Vagina (tissue), 2 donors: Measurements from ENCODE around the gene RDH14. TPM values are rescaled to one million over a fixed set of nuclear protein-coding genes. Genes with fewer than 3 reads are reported as not detected.

Source experiments
- DNase-seq, 2 donors: peaks; one replicate each; pipeline ENCODE4 v3.0.0-alpha.2; 2017; ENCODE audit errors: extremely low spot score in 2 of 2
- H3K27ac ChIP-seq: fragments of 200-600 bp; sonication (generic); one replicate; pipeline ENCODE4 v1.5.1; 2019
- H3K27me3 ChIP-seq: fragments of 200-600 bp; sonication (generic); one replicate; pipeline ENCODE4 v1.5.1; 2019
- H3K36me3 ChIP-seq, 2 donors: fragments of 200-600 bp; sonication (generic); one replicate each; pipeline ENCODE4 v1.5.1; 2017 to 2019
- H3K4me1 ChIP-seq: fragments of 200-600 bp; sonication (generic); one replicate; pipeline ENCODE4 v1.5.1; 2019
- H3K4me3 ChIP-seq, 2 donors: fragments of 200-600 bp; sonication (generic); 1 replicate in 1 of 2; 2 replicates in 1 of 2; pipeline ENCODE4 v1.5.1; 2016 to 2019
- H3K9me3 ChIP-seq: fragments of 200-600 bp; sonication (generic); one replicate; pipeline ENCODE4 v1.5.1; 2019
- POLR2A ChIP-seq, 2 donors: fragments of 450-650 bp; IDR thresholded peaks; one replicate each; pipeline ENCODE4 v1.6.1; 2017; ENCODE audit warnings: antibody characterized with exemption in 2 of 2, mild to moderate bottlenecking in 2 of 2, moderate library complexity in 2 of 2
- POLR2AphosphoS5 ChIP-seq, 2 donors: sonication (generic); formaldehyde crosslinking; IDR thresholded peaks; one replicate each; pipeline ENCODE4 v1.9.0; 2017; ENCODE audit warnings: antibody characterized with exemption in 2 of 2, mild to moderate bottlenecking in 2 of 2, low read depth in 1 of 2; ENCODE audit not compliant: insufficient read depth in 1 of 2
- intact Hi-C: fragments of 100-400 bp; cut with DNase I; formaldehyde crosslinking; loops from one replicate; pipeline ENCODE4 v1.15.1; 2023
- total RNA-seq: library from RNA; depleted of rRNA; stranded (reverse); fragments of >200 nt; gene quantifications from one replicate; pipeline ENCODE4 v1.2.3, GENCODE V29; 2016
- TF ChIP-seq, protein P1 (sequence below), 3 experiments: fragments of 450-650 bp in 2 of 3; fragments of 200-600 bp in 1 of 3; sonication (generic) in 1 of 3; IDR thresholded peaks; one replicate each; pipeline ENCODE4 v1.5.1; 2017 to 2019; ENCODE audit warnings: antibody characterized with exemption in 3 of 3, mild to moderate bottlenecking in 2 of 3, moderate library complexity in 2 of 3

The RDH14 gene
- total RNA-seq, 1 donor from 2014 or later: 25.3 TPM

- intact Hi-C loops: no loop called here
- Histone ChIP-seq H3K27ac (peak overlapping the region; percentile 93), H3K27me3 (no peaks in the 10 kb centered on the region), H3K4me1 (peaks cover 28% of the 10 kb centered on the region), H3K9me3 (no peaks in the 10 kb centered on the region), H3K4me3 (peak overlapping the region; percentile 69 to 73), H3K36me3 (peaks cover 0 to 19% of the 10 kb centered on the region in 2 donors)
- no peak for DNase-seq
- TF ChIP-seq POLR2AphosphoS5 (IDR thresholded peaks at IDR 0.05; ENCODE audit: insufficient read depth in 1 of 2, low read depth in 1 of 2) (no peak), POLR2A (IDR thresholded peaks at IDR 0.05) (no peak)
- TF ChIP-seq, protein P1, sequence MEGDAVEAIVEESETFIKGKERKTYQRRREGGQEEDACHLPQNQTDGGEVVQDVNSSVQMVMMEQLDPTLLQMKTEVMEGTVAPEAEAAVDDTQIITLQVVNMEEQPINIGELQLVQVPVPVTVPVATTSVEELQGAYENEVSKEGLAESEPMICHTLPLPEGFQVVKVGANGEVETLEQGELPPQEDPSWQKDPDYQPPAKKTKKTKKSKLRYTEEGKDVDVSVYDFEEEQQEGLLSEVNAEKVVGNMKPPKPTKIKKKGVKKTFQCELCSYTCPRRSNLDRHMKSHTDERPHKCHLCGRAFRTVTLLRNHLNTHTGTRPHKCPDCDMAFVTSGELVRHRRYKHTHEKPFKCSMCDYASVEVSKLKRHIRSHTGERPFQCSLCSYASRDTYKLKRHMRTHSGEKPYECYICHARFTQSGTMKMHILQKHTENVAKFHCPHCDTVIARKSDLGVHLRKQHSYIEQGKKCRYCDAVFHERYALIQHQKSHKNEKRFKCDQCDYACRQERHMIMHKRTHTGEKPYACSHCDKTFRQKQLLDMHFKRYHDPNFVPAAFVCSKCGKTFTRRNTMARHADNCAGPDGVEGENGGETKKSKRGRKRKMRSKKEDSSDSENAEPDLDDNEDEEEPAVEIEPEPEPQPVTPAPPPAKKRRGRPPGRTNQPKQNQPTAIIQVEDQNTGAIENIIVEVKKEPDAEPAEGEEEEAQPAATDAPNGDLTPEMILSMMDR (IDR thresholded peaks at IDR 0.05): no peak
Measured at GRCh38 chr2:18559531-18560030, 872 bp downstream of the RDH14 start.

DNA sequence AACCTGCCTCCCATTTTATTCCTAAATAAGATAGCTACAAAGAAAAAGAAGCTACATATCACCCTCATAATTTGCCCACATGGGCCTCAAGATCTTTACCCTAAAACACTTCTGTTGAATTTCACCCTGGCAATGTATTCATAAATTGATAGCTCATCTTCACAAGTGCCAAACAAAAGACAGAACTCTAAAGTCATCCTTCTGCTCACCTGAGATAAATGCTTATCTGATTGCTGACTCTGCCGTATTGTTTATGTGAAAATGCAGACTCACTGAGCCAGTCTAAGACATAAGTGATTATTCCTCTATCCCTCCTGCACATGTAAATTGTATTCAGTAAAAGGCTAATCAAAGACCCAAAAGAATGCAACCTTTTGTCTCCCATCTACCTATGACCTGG lies 2.0 kb downstream of the RDH14 start:
- Histone ChIP-seq H3K9me3 (no peaks in the 10 kb centered on the region), H3K27me3 (no peaks in the 10 kb centered on the region), H3K4me3 (no peak overlapping the region), H3K36me3 (peaks cover 0 to 15% of the 10 kb centered on the region in 2 donors), H3K27ac (no peak overlapping the region), H3K4me1 (peaks cover 39% of the 10 kb centered on the region)
- no peak for DNase-seq
- intact Hi-C loops: no loop called here
- no peak for TF ChIP-seq POLR2AphosphoS5 (IDR thresholded peaks at IDR 0.05; ENCODE audit: insufficient read depth in 1 of 2, low read depth in 1 of 2)
- TF ChIP-seq POLR2A (IDR thresholded peaks at IDR 0.05): no peak
- TF ChIP-seq, protein P1 (IDR thresholded peaks at IDR 0.05): no peak

DNA sequence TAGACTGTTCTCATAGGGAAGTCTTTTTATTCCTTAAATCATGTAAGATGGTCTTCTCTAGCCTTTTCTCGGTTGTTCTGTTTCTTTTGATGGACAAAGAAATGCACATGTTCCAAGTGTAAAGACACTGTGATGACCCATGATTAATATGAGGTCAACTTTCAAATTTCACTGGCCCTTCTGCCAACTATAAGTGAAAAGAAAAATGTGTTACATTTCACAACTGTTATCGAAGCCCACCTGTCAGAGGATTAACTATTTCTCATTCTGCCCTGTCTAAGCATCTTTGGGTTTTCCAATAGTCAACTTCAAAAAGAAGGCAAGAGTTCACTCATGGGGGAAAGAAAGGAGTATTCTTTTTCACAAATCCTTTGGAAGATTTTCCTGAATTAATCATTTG lies 3.3 kb downstream of the RDH14 start:
- Histone ChIP-seq H3K36me3 (peaks cover 0 to 15% of the 10 kb centered on the region in 2 donors), H3K27ac (no peak overlapping the region), H3K4me3 (no peak overlapping the region), H3K4me1 (peaks cover 52% of the 10 kb centered on the region), H3K27me3 (no peaks in the 10 kb centered on the region), H3K9me3 (no peaks in the 10 kb centered on the region)
- no peak for DNase-seq
- TF ChIP-seq POLR2A (IDR thresholded peaks at IDR 0.05): no peak
- no peak for TF ChIP-seq POLR2AphosphoS5 (IDR thresholded peaks at IDR 0.05; ENCODE audit: insufficient read depth in 1 of 2, low read depth in 1 of 2)
- TF ChIP-seq, protein P1 (IDR thresholded peaks at IDR 0.05): no peak
- intact Hi-C loops: no loop called here

DNA sequence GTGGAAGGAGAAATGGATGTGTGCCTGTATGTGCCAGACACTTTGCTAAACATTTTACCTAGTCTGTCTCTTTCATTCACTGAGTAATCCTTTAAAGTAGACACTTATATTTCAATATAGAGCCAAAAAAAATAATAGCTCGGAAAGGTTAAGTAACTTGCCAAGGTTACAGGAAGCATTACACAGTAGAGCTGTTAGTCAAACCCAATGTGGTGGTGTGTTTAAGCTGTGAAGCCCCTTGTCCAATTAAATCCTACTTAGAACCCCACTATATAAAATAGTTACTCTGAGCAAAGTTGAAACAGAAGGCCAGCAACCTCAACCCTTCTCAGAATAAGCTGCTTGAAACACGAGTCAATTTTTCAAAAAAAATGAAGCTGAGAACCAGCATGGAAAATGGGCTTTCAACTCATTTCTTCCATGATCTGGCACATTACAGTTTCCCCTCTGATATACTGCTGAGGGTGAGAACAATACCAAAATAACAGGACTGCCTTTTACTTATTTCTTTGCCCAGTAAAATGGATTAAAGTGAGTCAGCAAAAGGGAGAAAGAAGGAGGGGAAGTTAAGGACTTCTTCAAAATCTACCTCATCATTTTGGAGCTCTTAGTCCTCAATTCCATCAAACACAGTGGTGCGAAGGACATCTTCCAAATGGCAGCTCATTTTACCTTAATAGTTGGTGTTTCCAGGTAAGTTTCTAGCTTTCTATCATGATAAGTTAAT lies 7.9 kb downstream of the RDH14 start:
- H3K36me3 ChIP-seq: peaks cover 0 to 15% of the 10 kb centered on the region in 2 donors
- TF ChIP-seq POLR2A (IDR thresholded peaks at IDR 0.05): no peak
- no peak for TF ChIP-seq POLR2AphosphoS5 (IDR thresholded peaks at IDR 0.05; ENCODE audit: insufficient read depth in 1 of 2, low read depth in 1 of 2)
- TF ChIP-seq, protein P1 (IDR thresholded peaks at IDR 0.05): no peak
- intact Hi-C loops: no loop called here
- H3K27ac ChIP-seq: no peak overlapping the region
- H3K4me3 ChIP-seq: no peak overlapping the region
- no peaks in the 10 kb centered on the region for H3K9me3 ChIP-seq
- no peak for DNase-seq
- no peaks in the 10 kb centered on the region for H3K27me3 ChIP-seq
- H3K4me1 ChIP-seq: peaks cover 43% of the 10 kb centered on the region

DNA sequence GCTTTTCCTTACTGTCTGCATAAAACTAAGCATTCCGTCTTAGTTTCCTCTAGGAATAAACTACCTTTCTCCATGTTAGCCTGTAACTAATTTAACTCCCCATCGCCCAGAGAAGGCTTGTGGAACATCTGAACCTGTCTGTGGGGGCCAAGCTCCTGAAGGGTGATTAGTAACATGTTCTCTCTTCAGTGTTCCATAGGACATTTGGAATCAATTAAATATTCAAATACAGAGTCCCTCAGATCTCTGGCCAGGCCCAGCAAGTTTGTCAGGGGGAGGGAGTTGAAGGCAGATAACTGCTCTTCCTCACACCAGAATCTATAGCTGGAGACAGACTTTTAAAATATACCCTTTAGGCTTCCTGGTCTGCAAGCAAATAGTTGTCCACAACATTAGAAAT lies 8.8 kb downstream of the RDH14 start:
- no peak for DNase-seq
- H3K4me1 ChIP-seq: peaks cover 36% of the 10 kb centered on the region
- H3K9me3 ChIP-seq: no peaks in the 10 kb centered on the region
- intact Hi-C loops: no loop called here
- H3K36me3 ChIP-seq: peaks cover 0 to 15% of the 10 kb centered on the region in 2 donors
- no peaks in the 10 kb centered on the region for H3K27me3 ChIP-seq
- no peak for TF ChIP-seq POLR2A (IDR thresholded peaks at IDR 0.05)
- TF ChIP-seq, protein P1 (IDR thresholded peaks at IDR 0.05): no peak
- no peak for TF ChIP-seq POLR2AphosphoS5 (IDR thresholded peaks at IDR 0.05; ENCODE audit: insufficient read depth in 1 of 2, low read depth in 1 of 2)
- H3K4me3 ChIP-seq: no peak overlapping the region
- H3K27ac ChIP-seq: no peak overlapping the region
